HG03442 (cell line): Measurements from ENCODE around the gene AP2A2.

Experiments
- ATAC-seq: cut with Tn5 transposase; IDR thresholded peaks from one replicate; pipeline ENCODE4 v1.9.1; 2021; ENCODE audit warnings: mild to moderate bottlenecking, moderate library complexity; ENCODE audit not compliant: unreplicated experiment

The AP2A2 gene

GRCh38 chr11:1052133-1053011, 126.7 kb downstream of the AP2A2 start:
- ATAC-seq: no peak

- no peak for ATAC-seq
Measured at GRCh38 chr11:1053121-1053901, 127.6 kb downstream of the AP2A2 start.

- no peak for ATAC-seq
Measured at GRCh38 chr11:1054143-1055108, 128.8 kb downstream of the AP2A2 start.

- ATAC-seq: no peak
Measured at GRCh38 chr11:1055109-1055703, 129.5 kb downstream of the AP2A2 start.

GRCh38 chr11:1055990-1056771, 130.5 kb downstream of the AP2A2 start:
- no peak for ATAC-seq

GRCh38 chr11:1057806-1058205, 132.1 kb downstream of the AP2A2 start:
- no peak for ATAC-seq

- ATAC-seq: no peak
Measured at GRCh38 chr11:1059759-1060158, 134.1 kb downstream of the AP2A2 start.

- no peak for ATAC-seq
Measured at GRCh38 chr11:1060410-1060809, 134.7 kb downstream of the AP2A2 start.

GRCh38 chr11:1060852-1061616, 135.4 kb downstream of the AP2A2 start:
- no peak for ATAC-seq
